Stimulated activated CD8-positive, alpha-beta memory T cell treated with anti-CD3 and anti-CD28 coated beads, Interleukin-15, amount 100 ng/mL, for 24 hours (primary cell): ENCODE results near the gene AVP.

Source experiments
- DNase-seq: peaks from one replicate; pipeline ENCODE4 v3.0.0-alpha.2; 2020; ENCODE audit warnings: low read depth

AVP gene

GRCh38 chr20:3047486-3048419, 36.8 kb downstream of the AVP start:
- DNase-seq = no peak

GRCh38 chr20:3046677-3047462, 37.7 kb downstream of the AVP start:
- DNase-seq = no peak

- DNase-seq = peak; percentile 68
Measured at GRCh38 chr20:3045816-3046676, 38.5 kb downstream of the AVP start, which contains the start of gene MRPS26. TSS of gene MRPS26 (plus strand) at chr20:3046052. CDS start at chr20:3046069, 17 bp downstream.

- no peak for DNase-seq
Measured at GRCh38 chr20:3045042-3045815, 39.3 kb downstream of the AVP start.

GRCh38 chr20:3044336-3044965, 40.1 kb downstream of the AVP start:
- DNase-seq = no peak

GRCh38 chr20:3043322-3043721, 41.2 kb downstream of the AVP start, which contains the start of gene GNRH2:
TSS of gene GNRH2 (plus strand) at chr20:3043622. CDS start at chr20:3044415, 793 bp downstream.
- DNase-seq = no peak

- DNase-seq = no peak
Measured at GRCh38 chr20:3042625-3043024, 41.9 kb downstream of the AVP start.

GRCh38 chr20:3041854-3042409, 42.6 kb downstream of the AVP start:
- no peak for DNase-seq

GRCh38 chr20:3040086-3040485, 44.4 kb downstream of the AVP start:
- DNase-seq = no peak

- no peak for DNase-seq
Measured at GRCh38 chr20:3039426-3039825, 45.1 kb downstream of the AVP start.

GRCh38 chr20:3038454-3038853, 46.1 kb downstream of the AVP start:
- DNase-seq = no peak

- DNase-seq = no peak
Measured at GRCh38 chr20:3037654-3038053, 46.9 kb downstream of the AVP start.

GRCh38 chr20:3032624-3033023, 51.9 kb downstream of the AVP start:
- DNase-seq = no peak
